ENCODE measurements around the gene INTS15. TPM values are rescaled to one million over a fixed set of nuclear protein-coding genes. Genes with fewer than 3 reads are reported as not detected.
"Not testable (repeated sequence)": the region's sequence is repeated elsewhere in the genome, so short reads cannot be mapped to it uniquely, and the experiment has no call there.

INTS15 gene
- total and polyA plus RNA-seq, 10 of the 15 experiments (the other 5 are each of a cell fraction or from before 2014, with no cell fraction given) = 0.89 to 28.2 (median 16.8) TPM

GRCh38 chr7:6579446-6579845 is 10.4 kb upstream of the INTS15 start:
- ChIA-PET POLR2A (interaction anchor here (1.4 kb wide), 1 partner anchor 11 kb away, joined by 3 read pairs; the partner anchor contains the start of gene INTS15), RAD21 (ENCODE audit: unreplicated experiment) (no interaction called here), CTCF (interaction anchor here (1.3 kb wide), 1 partner anchor 10 kb away, joined by 4 read pairs; no protein-coding TSS in a partner anchor), SMC1A (ENCODE audit: uncharacterized antibody, unreplicated experiment) (no interaction called here)
- Histone ChIP-seq H3K4me3 (no peak overlapping the region), H3K9me3 (replicated peaks; ENCODE audit: control insufficient read depth, insufficient read depth, low read length) (no peaks in the 10 kb centered on the region; the same call in 2 of the 3 replicates), H3K4me2 (ENCODE audit: control insufficient read depth, insufficient read depth) (no peak overlapping the region), H3K4me1 (ENCODE audit: control insufficient read depth, insufficient read depth, low read length) (peaks cover 29% of the 10 kb centered on the region), H3K9ac (ENCODE audit: control insufficient read depth, insufficient read depth, low read length) (no peak overlapping the region), H3K27ac (ENCODE audit: control insufficient read depth, insufficient read depth) (no peak overlapping the region), H3K36me3 (ENCODE audit: control insufficient read depth in 2 of 2, insufficient read depth in 2 of 2, low read length in 1 of 2) (peaks cover 0 to 12% of the 10 kb centered on the region in 2 experiments; a peak in 2 of 4 replicates), H2AFZ (ENCODE audit: control insufficient read depth, low read depth, low read length) (no peak overlapping the region), H3K79me2 (ENCODE audit: control insufficient read depth, insufficient read depth, low read length) (peaks cover 7% of the 10 kb centered on the region), H3K27me3 (replicated peaks in 1 of 2; ENCODE audit: control insufficient read depth in 2 of 2, insufficient read depth in 2 of 2, low read length in 1 of 2) (no peaks in the 10 kb centered on the region), H4K20me1 (ENCODE audit: control insufficient read depth, insufficient read depth) (no peaks in the 10 kb centered on the region)
- no peak for FAIRE-seq
- no peak for DNase-seq (ENCODE audit: low read depth, low spot score)
- TF ChIP-seq RELB (IDR thresholded peaks at IDR 0.05; ENCODE audit: low read depth) (no peak), IRF5 (IDR thresholded peaks at IDR 0.05; ENCODE audit: borderline replicate concordance) (no peak), CTCF (IDR thresholded peaks at IDR 0.05 in 2 of 3, conservative IDR thresholded peaks at IDR 0.05 in 1 of 3; ENCODE audit: control insufficient read depth in 2 of 3, extremely low read depth in 1 of 3, insufficient read depth in 1 of 3, low read depth in 3 of 3, low read length in 3 of 3) (peak; percentile 31 to 51 (median 39); a peak in 4 of 6 replicates)
- intact Hi-C loops (cut with micrococcal nuclease; ENCODE audit: unreplicated experiment) = loop anchor here (5.0 kb wide), 1 partner anchor 58 kb away; the partner anchor contains the start of gene ZNF316
- no TSS peak for BruUV-seq (replicated peaks)
- no peak for ATAC-seq
- in situ Hi-C loops (cut with MboI) = no loop called here
- 100% methylated on average over 4 of the region's 4 CpGs for WGBS (ENCODE audit: insufficient coverage, insufficient replicate concordance, low lambda C conversion rate, missing lambda C conversion rate)

GRCh38 chr7:6585746-6586432 is 3.9 kb upstream of the INTS15 start:
- ATAC-seq; DNase-seq (ENCODE audit: low read depth, low spot score); in situ Hi-C loops (cut with MboI); H2AFZ ChIP-seq (ENCODE audit: control insufficient read depth, low read depth, low read length); H3K9ac ChIP-seq (ENCODE audit: control insufficient read depth, insufficient read depth, low read length); CTCF ChIA-PET; H3K4me3 ChIP-seq; SMC1A ChIA-PET (ENCODE audit: uncharacterized antibody, unreplicated experiment); FAIRE-seq; BruUV-seq (replicated peaks); H3K4me2 ChIP-seq (ENCODE audit: control insufficient read depth, insufficient read depth); H3K27me3 ChIP-seq (replicated peaks in 1 of 2; ENCODE audit: control insufficient read depth in 2 of 2, insufficient read depth in 2 of 2, low read length in 1 of 2); H4K20me1 ChIP-seq (ENCODE audit: control insufficient read depth, insufficient read depth); H3K27ac ChIP-seq (ENCODE audit: control insufficient read depth, insufficient read depth); RAD21 ChIA-PET (ENCODE audit: unreplicated experiment); H3K79me2 ChIP-seq (ENCODE audit: control insufficient read depth, insufficient read depth, low read length); H3K36me3 ChIP-seq (ENCODE audit: control insufficient read depth in 2 of 2, insufficient read depth in 2 of 2, low read length in 1 of 2); H3K9me3 ChIP-seq (replicated peaks; ENCODE audit: control insufficient read depth, insufficient read depth, low read length): not testable (repeated sequence)
- intact Hi-C loops (cut with micrococcal nuclease; ENCODE audit: unreplicated experiment) = loop anchor here (10.0 kb wide), 1 partner anchor 731 kb away; no protein-coding TSS in a partner anchor
- POLR2A ChIA-PET = interaction anchor here (0.6 to 0.7 kb wide), 2 partner anchors 459 to 728 kb away, joined by 3 to 4 read pairs; no protein-coding TSS in a partner anchor
- 90% methylated on average over 8 of the region's 8 CpGs for WGBS (ENCODE audit: insufficient coverage, insufficient replicate concordance, low lambda C conversion rate, missing lambda C conversion rate)
- H3K4me1 ChIP-seq (ENCODE audit: control insufficient read depth, insufficient read depth, low read length) = peaks cover 16% of the 10 kb centered on the region
